SKM-1 (cell line): ENCODE data around the gene SAP30L.

Source experiments
- DNase-seq: peaks from one replicate; lab custom pipeline; 2025; ENCODE audit not compliant: unreplicated experiment; lab: John Stamatoyannopoulos, UW

Gene SAP30L

GRCh38 chr5:154419236-154419635, 26.6 kb upstream of the SAP30L start:
- no peak for DNase-seq

- DNase-seq = no peak
Measured at GRCh38 chr5:154421868-154422267, 23.9 kb upstream of the SAP30L start.

DNA sequence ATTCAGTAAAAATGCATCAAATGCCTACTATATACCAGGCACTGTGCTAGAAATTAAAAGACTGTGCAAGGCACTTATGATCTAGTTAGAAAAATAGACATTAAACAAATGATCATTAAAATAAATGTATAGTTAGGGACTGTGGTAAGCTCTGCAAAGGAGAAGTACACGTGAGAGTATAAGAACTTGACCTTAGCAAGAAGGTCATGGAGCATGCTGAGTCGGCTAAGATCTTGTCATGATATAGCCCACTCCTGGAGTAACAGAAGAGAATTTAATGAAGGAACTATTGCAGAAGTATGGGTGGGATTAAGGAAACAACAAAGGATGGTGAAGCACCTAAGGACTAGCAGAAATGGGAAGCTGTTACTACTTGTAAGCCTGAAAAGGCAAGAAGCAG, 23.5 kb upstream of the SAP30L start:
- no peak for DNase-seq

DNA sequence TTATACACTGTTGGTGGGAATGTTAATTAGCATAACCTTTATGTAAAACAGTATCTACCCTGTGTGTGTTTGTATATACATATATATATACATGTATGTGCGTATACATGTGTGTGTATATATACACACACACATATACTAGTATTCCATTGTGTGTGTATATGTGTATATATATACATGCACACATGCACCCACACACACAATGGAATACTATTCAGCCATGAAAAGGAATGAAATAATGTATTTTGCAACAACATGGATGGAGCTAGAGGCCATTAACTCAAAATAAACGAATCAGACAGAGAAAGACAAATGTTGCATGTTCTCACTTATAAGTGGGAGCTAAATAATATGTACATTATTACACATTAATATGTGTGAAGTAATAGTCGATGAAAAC, 17.6 kb upstream of the SAP30L start:
- DNase-seq = no peak

- no peak for DNase-seq
Measured at GRCh38 chr5:154429341-154429740, 16.5 kb upstream of the SAP30L start.

GRCh38 chr5:154430466-154430865, 15.3 kb upstream of the SAP30L start:
- DNase-seq = no peak

- DNase-seq = no peak
Measured at GRCh38 chr5:154430961-154431630, 14.7 kb upstream of the SAP30L start.

- no peak for DNase-seq
Measured at GRCh38 chr5:154435226-154435625, 10.6 kb upstream of the SAP30L start.

DNA sequence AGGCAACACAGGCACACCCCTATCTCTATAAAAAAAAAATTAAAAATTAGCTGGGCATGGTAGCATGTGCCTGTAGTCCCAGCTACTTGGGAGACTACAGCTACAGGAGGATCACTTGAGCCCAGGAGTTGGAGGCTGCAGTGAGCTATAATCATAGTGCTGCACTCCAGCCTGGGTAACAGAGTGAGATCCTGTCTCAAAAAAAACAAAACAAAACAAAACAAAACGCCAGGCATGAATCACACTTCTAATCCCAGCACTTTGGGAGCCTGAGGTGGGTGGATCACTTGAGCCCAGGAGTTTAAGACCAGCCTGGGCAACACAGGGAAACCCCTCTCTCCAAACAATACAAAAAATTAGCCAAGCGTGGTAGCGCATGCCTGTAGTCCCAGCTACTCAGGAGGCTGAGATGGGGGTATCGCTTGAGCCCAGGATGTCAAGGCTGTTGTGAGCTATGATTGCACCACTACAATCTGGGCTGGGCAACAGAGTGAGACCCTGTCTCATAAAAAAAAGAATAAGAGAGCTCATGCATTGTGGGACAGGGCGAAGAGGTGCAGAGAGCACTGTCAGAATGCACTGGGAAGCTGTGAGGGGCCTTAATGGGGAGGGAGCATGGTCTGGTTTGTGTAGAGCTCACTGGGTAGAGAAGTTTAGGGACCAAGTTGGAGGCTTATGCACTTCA, 8.4 kb upstream of the SAP30L start:
- no peak for DNase-seq

- DNase-seq = no peak
Measured at GRCh38 chr5:154440540-154440939, 5.3 kb upstream of the SAP30L start.

GRCh38 chr5:154442801-154443200, 3.0 kb upstream of the SAP30L start:
- no peak for DNase-seq

DNA sequence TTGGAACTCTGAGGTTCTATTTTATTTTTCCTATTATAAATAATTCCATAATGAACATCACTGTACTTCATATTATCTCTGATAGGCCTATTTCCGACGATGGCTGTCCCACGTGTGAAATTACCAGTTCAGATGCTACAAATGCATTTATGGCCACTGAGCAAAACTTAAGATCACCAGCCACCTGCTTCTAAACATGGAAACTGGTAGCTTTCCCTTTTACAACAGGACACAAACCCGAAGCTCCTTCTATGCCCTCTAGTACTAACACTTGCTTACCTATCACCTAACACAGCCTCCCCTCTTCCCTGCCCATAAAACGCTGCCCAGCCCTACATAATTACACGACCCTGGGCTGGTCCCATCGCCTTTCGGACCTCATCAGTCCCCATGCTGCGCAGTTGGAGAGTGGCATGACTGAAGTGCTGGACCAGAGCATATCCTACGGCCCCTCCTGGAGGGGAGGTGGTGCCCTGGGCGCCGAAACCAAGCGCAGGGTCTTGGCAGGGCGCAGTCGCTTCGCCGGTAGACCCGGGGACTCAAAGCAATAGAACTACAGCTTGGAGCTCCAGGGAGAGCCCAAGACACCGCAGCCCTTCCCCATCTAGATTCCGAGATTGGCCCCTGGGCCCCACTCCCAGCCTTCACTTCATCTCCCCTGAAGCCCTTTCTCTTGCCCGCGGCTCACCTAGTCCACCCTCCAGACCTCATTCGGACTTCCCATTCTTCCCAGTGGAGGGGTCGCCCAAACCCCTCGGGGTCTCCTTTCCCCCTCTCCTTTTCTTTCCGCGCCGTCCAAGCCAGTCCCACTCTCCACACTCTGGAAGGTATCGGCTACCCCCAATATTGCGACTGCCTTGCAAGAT, 1.0 kb upstream of the SAP30L start:
- DNase-seq = no peak

DNA sequence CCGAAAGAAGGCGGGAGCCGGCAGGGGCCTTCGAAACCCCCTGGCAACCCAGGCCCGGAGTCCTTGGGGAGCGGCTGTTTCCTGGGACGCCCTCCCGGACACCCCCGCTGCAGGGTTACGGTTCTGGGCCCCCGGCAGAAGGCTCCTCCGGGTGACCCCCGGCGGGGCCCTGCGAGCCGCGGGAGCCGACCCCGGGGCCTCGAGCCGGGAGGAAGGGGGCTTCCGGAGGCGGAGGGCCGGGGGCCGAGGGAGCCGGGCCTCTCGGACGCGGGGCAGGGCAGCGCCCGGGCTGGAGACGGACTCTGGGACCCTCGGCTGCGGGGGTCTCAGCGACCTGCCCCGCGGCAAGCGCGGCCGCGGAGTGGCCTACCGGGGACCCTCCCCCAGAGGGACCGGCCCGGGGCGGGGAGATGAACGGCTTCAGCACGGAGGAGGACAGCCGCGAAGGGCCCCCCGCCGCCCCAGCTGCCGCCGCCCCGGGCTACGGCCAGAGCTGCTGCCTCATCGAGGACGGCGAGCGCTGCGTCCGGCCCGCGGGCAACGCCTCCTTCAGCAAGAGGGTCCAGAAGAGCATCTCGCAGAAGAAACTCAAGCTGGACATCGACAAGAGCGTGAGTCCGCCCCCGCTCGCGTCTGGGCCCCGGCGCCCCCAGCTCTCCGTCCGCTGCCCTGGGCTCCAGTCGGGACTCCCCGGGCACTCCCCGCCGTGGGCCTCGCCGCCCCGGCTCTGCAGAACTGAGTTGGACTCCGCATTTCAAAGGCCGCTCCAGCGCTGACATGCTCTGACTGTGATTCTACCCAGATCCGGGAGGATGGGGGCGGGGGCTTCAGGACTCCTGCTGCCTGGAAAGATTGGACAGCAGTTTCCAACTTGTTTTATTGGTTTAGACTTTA, 645 bp downstream of the SAP30L start:
- no peak for DNase-seq

- DNase-seq = no peak
Measured at GRCh38 chr5:154447089-154447725, 1.4 kb downstream of the SAP30L start.

- DNase-seq = no peak
Measured at GRCh38 chr5:154449786-154450185, 4.0 kb downstream of the SAP30L start.

DNA sequence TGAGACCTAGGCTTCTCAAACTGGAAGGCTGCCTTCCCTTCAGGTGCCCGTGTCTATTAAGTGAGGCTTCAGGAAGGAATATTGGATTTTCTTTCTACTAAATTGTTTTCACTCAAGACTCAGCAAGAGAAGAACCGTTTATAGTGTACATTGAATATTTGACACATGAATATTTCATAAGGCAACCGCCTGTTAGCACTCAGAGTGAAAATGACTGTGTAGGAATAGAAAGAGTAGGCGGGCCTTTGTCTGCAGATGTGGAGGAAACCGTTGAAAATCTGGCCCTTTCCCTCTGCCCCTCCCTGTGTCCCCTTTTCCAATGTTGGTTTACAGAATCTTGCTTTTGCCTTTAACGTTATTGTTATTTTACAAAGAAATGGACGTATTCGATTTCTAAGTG, 6.2 kb downstream of the SAP30L start:
- DNase-seq = no peak

DNA sequence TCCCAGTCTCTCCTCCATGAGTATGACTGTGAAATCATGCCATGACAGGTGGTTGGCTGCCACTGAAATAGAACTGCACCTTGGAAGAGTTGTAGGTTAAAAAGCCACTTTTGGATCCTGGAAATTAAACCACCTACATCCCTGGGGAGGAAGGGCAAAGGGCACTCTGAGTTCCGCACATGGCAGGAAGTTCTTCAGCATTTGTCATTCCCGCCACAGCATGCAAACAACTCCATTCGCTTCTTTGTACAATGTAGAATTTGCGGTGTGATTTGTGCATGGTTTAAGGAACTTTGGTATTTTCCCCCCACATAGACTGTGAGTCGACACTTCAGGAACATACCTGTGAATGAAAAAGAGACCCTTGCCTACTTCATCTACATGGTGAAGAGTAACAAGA, 9.8 kb downstream of the SAP30L start:
- DNase-seq = no peak

DNA sequence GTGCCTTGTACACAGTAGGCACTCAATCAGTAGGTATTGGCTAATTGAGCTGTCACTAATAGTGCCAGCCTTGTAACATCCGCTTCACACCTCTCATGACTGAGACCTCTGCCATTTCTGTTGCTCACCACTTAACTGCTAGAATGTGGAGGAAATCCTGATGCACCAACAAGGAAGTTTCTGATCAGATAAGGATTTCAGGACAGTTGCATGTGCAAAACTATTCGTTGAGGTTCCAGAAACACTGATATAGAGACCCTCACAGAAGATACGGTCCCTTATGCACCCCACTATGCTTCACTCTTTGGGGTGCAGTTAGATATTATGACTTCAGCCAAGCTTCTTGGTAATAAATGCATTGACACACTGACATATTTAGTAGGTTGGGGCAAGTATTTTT, 10.7 kb downstream of the SAP30L start:
- no peak for DNase-seq

DNA sequence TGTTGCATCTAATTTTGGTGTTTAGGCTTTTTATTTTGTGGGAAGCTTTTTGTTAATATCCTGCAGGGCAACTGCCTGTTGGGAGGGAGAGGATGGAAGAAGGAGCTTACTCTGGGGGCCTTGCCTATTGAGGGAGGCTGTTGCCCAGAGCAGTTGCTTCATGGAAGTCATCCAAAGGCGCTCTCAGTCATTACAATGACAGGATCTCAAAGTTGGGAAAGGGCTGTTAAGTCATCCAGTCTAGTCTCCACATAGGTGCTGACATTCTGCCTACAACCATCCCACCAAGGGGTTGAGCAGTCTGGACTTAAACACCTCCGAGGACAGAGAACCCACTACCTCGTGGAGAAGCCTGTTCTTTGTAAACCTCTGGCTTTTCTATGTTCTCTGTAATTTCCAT, 13.2 kb downstream of the SAP30L start:
- DNase-seq = no peak

DNA sequence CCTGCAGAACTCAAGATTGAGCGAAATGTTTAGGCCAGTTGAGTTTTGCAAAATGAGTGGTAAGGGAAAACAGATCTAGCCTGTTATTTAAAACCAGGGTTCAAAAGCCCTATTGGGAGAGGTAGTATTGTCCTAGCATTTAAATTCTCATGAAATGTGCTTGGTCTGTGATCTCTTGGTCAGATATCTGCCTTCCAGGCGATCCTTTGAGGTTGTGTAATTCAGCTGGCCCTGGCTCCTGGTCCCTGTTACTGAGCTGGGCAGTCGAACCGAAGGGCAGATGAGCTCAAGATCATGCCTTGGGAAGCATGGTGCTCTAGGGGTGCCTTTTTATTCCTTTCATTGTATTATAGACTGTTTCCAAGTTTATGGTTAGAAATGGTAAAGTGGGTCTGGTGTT, 14.4 kb downstream of the SAP30L start:
- DNase-seq = no peak

DNA sequence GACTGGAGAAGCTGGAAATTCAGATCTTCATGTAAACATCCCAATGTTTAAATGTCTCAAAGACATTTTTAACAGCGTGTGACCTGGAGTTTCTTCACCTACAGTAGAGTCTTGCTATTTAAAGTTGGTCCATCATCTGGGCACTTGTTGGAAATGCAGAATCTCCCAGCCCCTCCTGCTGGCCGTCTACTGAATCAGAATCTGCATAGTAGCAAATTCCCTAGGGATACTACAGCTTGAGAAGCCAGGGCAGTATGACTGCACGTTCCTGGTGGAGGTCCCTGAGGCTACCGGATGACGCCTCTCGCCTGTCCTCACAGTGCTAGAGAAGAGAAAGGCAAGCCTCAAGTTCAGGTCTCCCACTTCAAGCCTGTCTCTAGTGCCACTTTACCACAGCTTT, 15.7 kb downstream of the SAP30L start:
- no peak for DNase-seq
